GM12878 (cell line): ENCODE data around the gene HACE1. TPM values are rescaled to one million over a fixed set of nuclear protein-coding genes. Genes with fewer than 3 reads are reported as not detected.

Experiments used
- CBX3 ChIP-seq: fragments of 200-600 bp; sonication (generic); IDR thresholded peaks from 2 replicates; pipeline ENCODE4 v1.6.1; 2016; ENCODE audit warnings: low read depth, borderline replicate concordance
- FOS ChIP-seq: IDR thresholded peaks from 3 replicates; pipeline ENCODE4 v1.6.1; 2011; ENCODE audit warnings: borderline replicate concordance; ENCODE audit not compliant: insufficient read length; ENCODE audit errors: extremely low read depth
- FOXK2 ChIP-seq: fragments of 450-650 bp; IDR thresholded peaks from 2 replicates; pipeline ENCODE4 v1.6.1; 2017; ENCODE audit warnings: mild to moderate bottlenecking, moderate library complexity
- FOXM1 ChIP-seq: IDR thresholded peaks from 2 replicates; pipeline ENCODE4 v1.6.1; 2012; ENCODE audit warnings: low read depth, mild to moderate bottlenecking, inconsistent platforms, low read length, moderate library complexity
- GATAD2B ChIP-seq: fragments of 450-650 bp; conservative IDR thresholded peaks from 2 replicates; pipeline ENCODE4 v1.6.1; 2017; ENCODE audit warnings: low read depth, mild to moderate bottlenecking, moderate library complexity
- IRF4 ChIP-seq: IDR thresholded peaks from 2 replicates; pipeline ENCODE4 v1.6.1; 2011; ENCODE audit warnings: low read depth, low read length
- KLF5 ChIP-seq: fragments of 450-650 bp; IDR thresholded peaks from 2 replicates; pipeline ENCODE4 v1.6.1; 2014; ENCODE audit warnings: mild to moderate bottlenecking; ENCODE audit not compliant: partially characterized antibody
- NR2C2 ChIP-seq: IDR thresholded peaks from 2 replicates; pipeline ENCODE4 v1.6.1; 2011; ENCODE audit warnings: borderline replicate concordance, low read depth; ENCODE audit not compliant: control insufficient read depth, insufficient read length
- POU2F2 ChIP-seq: IDR thresholded peaks from 3 replicates; pipeline ENCODE4 v1.6.1; 2011; ENCODE audit warnings: low read depth, mild to moderate bottlenecking, low read length, borderline replicate concordance
- RAD21 ChIP-seq: IDR thresholded peaks from 2 replicates; pipeline ENCODE4 v1.6.1; 2011; ENCODE audit warnings: mild to moderate bottlenecking, low read depth, low read length, moderate library complexity; ENCODE audit not compliant: insufficient read depth
- SMAD1 ChIP-seq: fragments of 450-650 bp; IDR thresholded peaks from 2 replicates; pipeline ENCODE4 v1.6.1; 2018; ENCODE audit warnings: mild to moderate bottlenecking, low read depth; ENCODE audit not compliant: partially characterized antibody
- SMAD5 ChIP-seq: IDR thresholded peaks from 2 replicates; pipeline ENCODE4 v1.6.1; 2016; ENCODE audit warnings: antibody characterized with exemption, low read depth
- SREBF1 ChIP-seq: IDR thresholded peaks from 2 replicates; pipeline ENCODE4 v1.6.1; 2012; ENCODE audit warnings: mild to moderate bottlenecking, low read length
- SUZ12 ChIP-seq: fragments of 200-600 bp; sonication (generic); IDR thresholded peaks from one replicate; pipeline ENCODE4 v1.6.1; 2018; ENCODE audit warnings: antibody characterized with exemption, mild to moderate bottlenecking; ENCODE audit not compliant: unreplicated experiment
- YBX1 ChIP-seq: fragments of 450-650 bp; IDR thresholded peaks from 2 replicates; pipeline ENCODE4 v1.6.1; 2016; ENCODE audit warnings: antibody characterized with exemption
- ZNF24 ChIP-seq: fragments of 450-650 bp; IDR thresholded peaks from 2 replicates; pipeline ENCODE4 v1.6.1; 2017; ENCODE audit warnings: antibody characterized with exemption, mild to moderate bottlenecking
- ZNF384 ChIP-seq: IDR thresholded peaks from 2 replicates; pipeline ENCODE4 v1.6.1; 2012; ENCODE audit warnings: low read depth, mild to moderate bottlenecking, low read length, improper control_type of control experiment, borderline replicate concordance
- ZZZ3 ChIP-seq: IDR thresholded peaks from 2 replicates; pipeline ENCODE4 v1.6.1; 2011; ENCODE audit warnings: low read depth; ENCODE audit not compliant: control insufficient read depth, insufficient read length
- polyA plus RNA-seq, 11 experiments: library from polyadenylated mRNA; depleted of rRNA in 4 of 11; unstranded in 6 of 11; stranded (reverse) in 5 of 11; fragments of >200 nt; fragmentation: Nextera tagmentation in 4 of 11; fragmentation: Illumina TruSeq in 1 of 11; extraction: Ambion mirVana in 4 of 11; extraction: Trizol in 1 of 11; gene quantifications; 1 replicate in 1 of 11; 2 replicates in 10 of 11; pipeline versions ENCODE4 v1.2.1 to v1.2.3, GENCODE V29; 2011 to 2016; ENCODE audit warnings: inconsistent platforms in 2 of 11, missing spikeins in 2 of 11, low read depth in 1 of 11
- total RNA-seq, 4 experiments: library from RNA; depleted of rRNA in 3 of 4; stranded (reverse); fragments of >200 nt in 3 of 4; fragmentation: Illumina TruSeq in 1 of 4; extraction: Trizol in 1 of 4; gene quantifications; 2 replicates each; pipeline versions ENCODE4 v1.2.1 to v1.2.3, GENCODE V29; 2013 to 2021
- TF ChIP-seq, protein P1 (sequence below): IDR thresholded peaks from 2 replicates; pipeline ENCODE4 v1.6.1; 2012; ENCODE audit warnings: mild to moderate bottlenecking, low read depth, low read length
- TF ChIP-seq, protein P2 (sequence below): fragments of 450-650 bp; IDR thresholded peaks from 2 replicates; pipeline ENCODE4 v1.6.1; 2017; ENCODE audit warnings: antibody characterized with exemption, mild to moderate bottlenecking, moderate library complexity
- TF ChIP-seq, protein P3 (sequence below): fragments of 450-650 bp; IDR thresholded peaks from 2 replicates; pipeline ENCODE4 v1.6.1; 2016; ENCODE audit warnings: mild to moderate bottlenecking
- TF ChIP-seq, protein P4 (sequence below): IDR thresholded peaks from 2 replicates; pipeline ENCODE4 v1.6.1; 2012; ENCODE audit warnings: low read depth, low read length, improper control_type of control experiment

The HACE1 gene
- total and polyA plus RNA-seq, 10 of the 15 experiments (the other 5 are each of a cell fraction or from before 2014, with no cell fraction given), result 1.6 to 16.9 (median 5.6) TPM

DNA sequence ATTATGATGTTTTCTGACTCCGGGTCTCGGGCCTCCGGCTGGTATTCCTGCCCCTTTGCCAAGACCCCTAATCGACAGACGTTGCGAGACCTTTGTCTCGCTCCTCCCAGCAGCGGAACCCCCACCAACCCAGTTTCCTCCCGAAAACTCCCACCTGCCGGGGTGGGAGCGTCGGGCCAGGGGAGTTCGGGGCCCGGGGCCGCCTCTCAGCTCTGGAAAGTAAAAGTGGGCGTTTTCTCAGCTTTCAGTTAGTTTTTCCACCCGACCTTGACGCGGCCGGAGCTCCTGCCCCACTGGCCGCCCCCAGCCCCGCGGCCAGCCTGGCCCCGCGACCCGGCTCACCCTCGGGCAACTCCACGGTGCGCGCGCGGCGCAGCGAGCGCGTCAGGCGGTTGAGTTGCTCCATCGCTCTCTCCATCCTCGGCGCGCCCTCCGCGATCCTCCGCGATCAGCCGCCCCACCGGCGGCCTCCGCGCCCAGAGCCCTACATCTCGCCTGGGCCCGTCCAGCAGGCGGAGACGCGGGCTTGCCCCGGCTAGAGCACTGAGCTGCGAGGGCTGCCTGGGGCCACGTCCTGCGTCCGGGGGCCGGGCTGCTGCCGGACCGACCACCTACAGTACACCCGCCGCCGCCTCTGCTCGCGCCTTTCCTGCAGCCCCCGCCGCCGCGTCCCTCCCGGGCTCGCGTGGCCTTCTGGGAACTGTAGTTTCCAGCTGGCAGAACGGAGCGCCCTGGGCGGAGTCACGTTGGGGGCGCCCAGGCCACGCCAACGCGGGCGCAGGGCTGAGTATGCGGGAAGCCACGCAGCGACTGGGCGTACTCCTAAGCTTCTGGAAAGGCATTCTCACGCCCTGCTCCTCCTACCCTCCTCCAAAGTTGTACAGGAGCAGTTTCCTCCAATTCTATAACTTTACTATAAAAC is at the start of gene HACE1 (continued):
- no peak for TF ChIP-seq SUZ12
- no peak for TF ChIP-seq ZNF384
- TF ChIP-seq FOS, result no peak
- TF ChIP-seq, protein P1, sequence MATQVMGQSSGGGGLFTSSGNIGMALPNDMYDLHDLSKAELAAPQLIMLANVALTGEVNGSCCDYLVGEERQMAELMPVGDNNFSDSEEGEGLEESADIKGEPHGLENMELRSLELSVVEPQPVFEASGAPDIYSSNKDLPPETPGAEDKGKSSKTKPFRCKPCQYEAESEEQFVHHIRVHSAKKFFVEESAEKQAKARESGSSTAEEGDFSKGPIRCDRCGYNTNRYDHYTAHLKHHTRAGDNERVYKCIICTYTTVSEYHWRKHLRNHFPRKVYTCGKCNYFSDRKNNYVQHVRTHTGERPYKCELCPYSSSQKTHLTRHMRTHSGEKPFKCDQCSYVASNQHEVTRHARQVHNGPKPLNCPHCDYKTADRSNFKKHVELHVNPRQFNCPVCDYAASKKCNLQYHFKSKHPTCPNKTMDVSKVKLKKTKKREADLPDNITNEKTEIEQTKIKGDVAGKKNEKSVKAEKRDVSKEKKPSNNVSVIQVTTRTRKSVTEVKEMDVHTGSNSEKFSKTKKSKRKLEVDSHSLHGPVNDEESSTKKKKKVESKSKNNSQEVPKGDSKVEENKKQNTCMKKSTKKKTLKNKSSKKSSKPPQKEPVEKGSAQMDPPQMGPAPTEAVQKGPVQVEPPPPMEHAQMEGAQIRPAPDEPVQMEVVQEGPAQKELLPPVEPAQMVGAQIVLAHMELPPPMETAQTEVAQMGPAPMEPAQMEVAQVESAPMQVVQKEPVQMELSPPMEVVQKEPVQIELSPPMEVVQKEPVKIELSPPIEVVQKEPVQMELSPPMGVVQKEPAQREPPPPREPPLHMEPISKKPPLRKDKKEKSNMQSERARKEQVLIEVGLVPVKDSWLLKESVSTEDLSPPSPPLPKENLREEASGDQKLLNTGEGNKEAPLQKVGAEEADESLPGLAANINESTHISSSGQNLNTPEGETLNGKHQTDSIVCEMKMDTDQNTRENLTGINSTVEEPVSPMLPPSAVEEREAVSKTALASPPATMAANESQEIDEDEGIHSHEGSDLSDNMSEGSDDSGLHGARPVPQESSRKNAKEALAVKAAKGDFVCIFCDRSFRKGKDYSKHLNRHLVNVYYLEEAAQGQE, result no peak
- TF ChIP-seq, protein P2, sequence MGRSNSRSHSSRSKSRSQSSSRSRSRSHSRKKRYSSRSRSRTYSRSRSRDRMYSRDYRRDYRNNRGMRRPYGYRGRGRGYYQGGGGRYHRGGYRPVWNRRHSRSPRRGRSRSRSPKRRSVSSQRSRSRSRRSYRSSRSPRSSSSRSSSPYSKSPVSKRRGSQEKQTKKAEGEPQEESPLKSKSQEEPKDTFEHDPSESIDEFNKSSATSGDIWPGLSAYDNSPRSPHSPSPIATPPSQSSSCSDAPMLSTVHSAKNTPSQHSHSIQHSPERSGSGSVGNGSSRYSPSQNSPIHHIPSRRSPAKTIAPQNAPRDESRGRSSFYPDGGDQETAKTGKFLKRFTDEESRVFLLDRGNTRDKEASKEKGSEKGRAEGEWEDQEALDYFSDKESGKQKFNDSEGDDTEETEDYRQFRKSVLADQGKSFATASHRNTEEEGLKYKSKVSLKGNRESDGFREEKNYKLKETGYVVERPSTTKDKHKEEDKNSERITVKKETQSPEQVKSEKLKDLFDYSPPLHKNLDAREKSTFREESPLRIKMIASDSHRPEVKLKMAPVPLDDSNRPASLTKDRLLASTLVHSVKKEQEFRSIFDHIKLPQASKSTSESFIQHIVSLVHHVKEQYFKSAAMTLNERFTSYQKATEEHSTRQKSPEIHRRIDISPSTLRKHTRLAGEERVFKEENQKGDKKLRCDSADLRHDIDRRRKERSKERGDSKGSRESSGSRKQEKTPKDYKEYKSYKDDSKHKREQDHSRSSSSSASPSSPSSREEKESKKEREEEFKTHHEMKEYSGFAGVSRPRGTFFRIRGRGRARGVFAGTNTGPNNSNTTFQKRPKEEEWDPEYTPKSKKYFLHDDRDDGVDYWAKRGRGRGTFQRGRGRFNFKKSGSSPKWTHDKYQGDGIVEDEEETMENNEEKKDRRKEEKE, result no peak
- no peak for TF ChIP-seq FOXM1
- TF ChIP-seq IRF4, result no peak
- TF ChIP-seq SREBF1, result 0 out of 2 replicates have a peak, but pooled peaks have one; percentile 26
- TF ChIP-seq, protein P3, sequence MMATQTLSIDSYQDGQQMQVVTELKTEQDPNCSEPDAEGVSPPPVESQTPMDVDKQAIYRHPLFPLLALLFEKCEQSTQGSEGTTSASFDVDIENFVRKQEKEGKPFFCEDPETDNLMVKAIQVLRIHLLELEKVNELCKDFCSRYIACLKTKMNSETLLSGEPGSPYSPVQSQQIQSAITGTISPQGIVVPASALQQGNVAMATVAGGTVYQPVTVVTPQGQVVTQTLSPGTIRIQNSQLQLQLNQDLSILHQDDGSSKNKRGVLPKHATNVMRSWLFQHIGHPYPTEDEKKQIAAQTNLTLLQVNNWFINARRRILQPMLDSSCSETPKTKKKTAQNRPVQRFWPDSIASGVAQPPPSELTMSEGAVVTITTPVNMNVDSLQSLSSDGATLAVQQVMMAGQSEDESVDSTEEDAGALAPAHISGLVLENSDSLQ, result peak; percentile 32; the same call in 1 of the 2 replicates
- TF ChIP-seq ZNF24, result no peak
- TF ChIP-seq NR2C2, result no peak
- TF ChIP-seq, protein P4, sequence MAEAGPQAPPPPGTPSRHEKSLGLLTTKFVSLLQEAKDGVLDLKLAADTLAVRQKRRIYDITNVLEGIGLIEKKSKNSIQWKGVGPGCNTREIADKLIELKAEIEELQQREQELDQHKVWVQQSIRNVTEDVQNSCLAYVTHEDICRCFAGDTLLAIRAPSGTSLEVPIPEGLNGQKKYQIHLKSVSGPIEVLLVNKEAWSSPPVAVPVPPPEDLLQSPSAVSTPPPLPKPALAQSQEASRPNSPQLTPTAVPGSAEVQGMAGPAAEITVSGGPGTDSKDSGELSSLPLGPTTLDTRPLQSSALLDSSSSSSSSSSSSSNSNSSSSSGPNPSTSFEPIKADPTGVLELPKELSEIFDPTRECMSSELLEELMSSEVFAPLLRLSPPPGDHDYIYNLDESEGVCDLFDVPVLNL, result no peak; the same call in 1 of the 2 replicates
- no peak; the same call in 1 of the 2 replicates for TF ChIP-seq SMAD5
- TF ChIP-seq CBX3, result no peak
- no peak for TF ChIP-seq RAD21
- TF ChIP-seq YBX1, result no peak
- TF ChIP-seq FOXK2, result no peak
- peak; percentile 90 for TF ChIP-seq GATAD2B
- no peak for TF ChIP-seq SMAD1
- TF ChIP-seq POU2F2, result no peak
- TF ChIP-seq ZZZ3, result no peak
- peak; percentile 50 for TF ChIP-seq KLF5
